DND-41 (cell line): ENCODE results near the gene LYST.
A peak's percentile ranks its signal among the peaks of the same experiment; 100 is the strongest.

Experiments
- ATAC-seq: fragments of 200-7000 bp; cut with Tn5 transposase; 3 replicates; pipeline ENCODE4 v1.9.1; 2021; ENCODE audit warnings: low read depth; ENCODE audit not compliant: insufficient read depth
- DNase-seq: peaks from one replicate; pipeline ENCODE4 v3.0.0-alpha.2; 2020
- H2AFZ ChIP-seq: 2 replicates; pipeline ENCODE4 v1.6.0; 2012; ENCODE audit warnings: low read depth, low read length
- H3K27ac ChIP-seq: 2 replicates; pipeline ENCODE4 v1.5.1; 2012; ENCODE audit warnings: low read length, inconsistent platforms
- H3K27me3 ChIP-seq: fragments of 200-600 bp; sonication (generic); 2 replicates; pipeline ENCODE4 v1.6.0; 2012; ENCODE audit warnings: low read length, mild to moderate bottlenecking, inconsistent platforms; ENCODE audit not compliant: insufficient read depth, poor library complexity
- H3K36me3 ChIP-seq: 2 replicates; pipeline ENCODE4 v1.5.1; 2012; ENCODE audit warnings: low read length, inconsistent platforms; ENCODE audit not compliant: insufficient read depth
- H3K4me1 ChIP-seq: 2 replicates; pipeline ENCODE4 v1.5.1; 2012; ENCODE audit warnings: mild to moderate bottlenecking, low read length; ENCODE audit not compliant: insufficient read depth
- H3K4me2 ChIP-seq: 2 replicates; pipeline ENCODE4 v1.6.0; 2012; ENCODE audit warnings: mild to moderate bottlenecking, moderate library complexity, low read length, inconsistent platforms; ENCODE audit not compliant: insufficient read depth
- H3K4me3 ChIP-seq, 2 experiments: fragments of 200-600 bp in 1 of 2; shearing (Covaris generic) in 1 of 2; 2 replicates each; pipeline ENCODE4 v1.5.1; 2012 to 2016; ENCODE audit warnings: inconsistent platforms in 2 of 2, low read length in 2 of 2, mild to moderate bottlenecking in 2 of 2, low read depth in 1 of 2, moderate library complexity in 1 of 2
- H3K79me2 ChIP-seq: 2 replicates; pipeline ENCODE4 v1.6.0; 2012; ENCODE audit warnings: low read length, inconsistent platforms; ENCODE audit not compliant: insufficient read depth
- H3K9ac ChIP-seq: 2 replicates; pipeline ENCODE4 v1.6.0; 2012; ENCODE audit warnings: low read depth, mild to moderate bottlenecking, inconsistent platforms, low read length, moderate library complexity
- H3K9me3 ChIP-seq: 2 replicates; pipeline ENCODE4 v1.5.1; 2012; ENCODE audit warnings: low read length, moderate library complexity, mild to moderate bottlenecking, inconsistent platforms; ENCODE audit not compliant: insufficient read depth, severe bottlenecking
- H4K20me1 ChIP-seq: 2 replicates; pipeline ENCODE4 v1.6.0; 2012; ENCODE audit warnings: low read length; ENCODE audit not compliant: insufficient read depth
- EZH2 ChIP-seq: IDR thresholded peaks from 3 replicates; pipeline ENCODE4 v1.6.1; 2012; ENCODE audit warnings: borderline replicate concordance, low read depth, mild to moderate bottlenecking, moderate library complexity, low read length, inconsistent platforms; ENCODE audit not compliant: severe bottlenecking
- TF ChIP-seq, protein P1 (sequence below): IDR thresholded peaks from 2 replicates; pipeline ENCODE4 v1.5.1; 2012; ENCODE audit warnings: borderline replicate concordance, low read length, moderate library complexity, mild to moderate bottlenecking; ENCODE audit not compliant: poor library complexity, severe bottlenecking; ENCODE audit errors: extremely low read depth

LYST gene

DNA sequence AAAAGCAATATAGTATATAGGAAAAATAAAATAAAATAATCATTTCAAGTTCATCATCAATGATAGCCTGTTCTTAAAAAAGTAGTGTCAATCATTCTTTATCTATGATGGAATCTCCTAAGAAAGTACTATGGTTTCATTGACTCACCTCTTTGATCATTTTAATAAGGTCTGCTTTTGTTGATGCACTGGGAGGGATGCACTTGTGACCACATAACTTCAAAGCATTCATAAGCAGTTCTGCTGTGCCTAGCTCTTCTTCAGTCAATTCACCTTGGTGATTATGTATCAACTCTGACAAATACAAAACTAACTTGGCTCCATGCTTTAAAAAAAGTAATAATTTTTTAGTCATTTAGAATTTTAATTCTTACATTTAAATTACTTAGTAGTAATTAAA, 132.4 kb downstream of the LYST start:
- TF ChIP-seq, protein P1, sequence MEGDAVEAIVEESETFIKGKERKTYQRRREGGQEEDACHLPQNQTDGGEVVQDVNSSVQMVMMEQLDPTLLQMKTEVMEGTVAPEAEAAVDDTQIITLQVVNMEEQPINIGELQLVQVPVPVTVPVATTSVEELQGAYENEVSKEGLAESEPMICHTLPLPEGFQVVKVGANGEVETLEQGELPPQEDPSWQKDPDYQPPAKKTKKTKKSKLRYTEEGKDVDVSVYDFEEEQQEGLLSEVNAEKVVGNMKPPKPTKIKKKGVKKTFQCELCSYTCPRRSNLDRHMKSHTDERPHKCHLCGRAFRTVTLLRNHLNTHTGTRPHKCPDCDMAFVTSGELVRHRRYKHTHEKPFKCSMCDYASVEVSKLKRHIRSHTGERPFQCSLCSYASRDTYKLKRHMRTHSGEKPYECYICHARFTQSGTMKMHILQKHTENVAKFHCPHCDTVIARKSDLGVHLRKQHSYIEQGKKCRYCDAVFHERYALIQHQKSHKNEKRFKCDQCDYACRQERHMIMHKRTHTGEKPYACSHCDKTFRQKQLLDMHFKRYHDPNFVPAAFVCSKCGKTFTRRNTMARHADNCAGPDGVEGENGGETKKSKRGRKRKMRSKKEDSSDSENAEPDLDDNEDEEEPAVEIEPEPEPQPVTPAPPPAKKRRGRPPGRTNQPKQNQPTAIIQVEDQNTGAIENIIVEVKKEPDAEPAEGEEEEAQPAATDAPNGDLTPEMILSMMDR = no peak
- TF ChIP-seq EZH2 = no peak
- Histone ChIP-seq H3K4me1 (no peaks in the 10 kb centered on the region), H3K79me2 (no peaks in the 10 kb centered on the region), H3K9ac (no peak overlapping the region), H2AFZ (no peak overlapping the region), H3K36me3 (no peaks in the 10 kb centered on the region), H3K27me3 (no peaks in the 10 kb centered on the region), H3K9me3 (no peaks in the 10 kb centered on the region), H3K4me3 (no peak overlapping the region), H4K20me1 (no peaks in the 10 kb centered on the region), H3K27ac (no peak overlapping the region), H3K4me2 (no peak overlapping the region)
- peak; percentile 85 for ATAC-seq
- peak; percentile 9 for DNase-seq

DNA sequence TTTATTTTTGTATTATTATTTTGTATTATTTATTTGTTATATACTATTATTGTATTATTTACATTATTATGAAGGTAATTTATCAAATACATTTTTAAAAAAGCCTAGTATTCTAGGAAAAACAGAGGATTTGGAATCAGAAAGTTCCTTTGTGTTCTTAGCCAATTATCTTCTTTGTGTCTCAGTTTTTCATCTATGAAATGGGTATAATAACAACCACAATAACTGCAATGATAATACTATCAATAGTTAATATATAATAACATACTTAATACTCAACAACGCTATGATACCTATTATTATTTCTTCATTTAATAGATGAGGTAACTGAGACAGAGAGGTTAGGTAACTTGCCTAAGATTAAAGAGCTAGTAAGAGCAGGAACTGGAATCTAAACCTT, 136.7 kb downstream of the LYST start:
- Histone ChIP-seq H4K20me1 (no peaks in the 10 kb centered on the region), H3K36me3 (no peaks in the 10 kb centered on the region), H2AFZ (no peak overlapping the region), H3K27ac (no peak overlapping the region), H3K4me3 (no peak overlapping the region), H3K9me3 (no peaks in the 10 kb centered on the region), H3K79me2 (no peaks in the 10 kb centered on the region), H3K4me2 (no peak overlapping the region), H3K4me1 (no peaks in the 10 kb centered on the region), H3K9ac (no peak overlapping the region), H3K27me3 (no peaks in the 10 kb centered on the region)
- TF ChIP-seq, protein P1 = no peak
- TF ChIP-seq EZH2 = no peak
- ATAC-seq = no peak
- DNase-seq = no peak

DNA sequence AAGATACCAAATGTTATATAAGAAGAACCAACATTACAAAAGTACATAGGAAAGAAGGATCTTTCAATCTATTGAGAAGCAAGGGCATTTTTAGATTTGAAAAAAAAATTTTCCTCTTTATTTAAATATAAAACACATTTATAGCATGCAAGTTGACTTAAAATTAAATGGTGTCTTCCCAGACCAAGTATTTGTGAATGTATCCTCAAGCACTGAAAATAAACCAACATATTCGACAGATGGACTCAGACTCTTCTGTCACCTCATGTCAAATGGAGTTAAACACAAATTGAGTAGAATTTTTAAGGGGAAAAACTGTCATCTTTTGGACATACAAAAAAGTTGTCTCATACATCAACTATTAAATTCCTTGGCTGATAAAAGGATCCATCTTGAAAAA, 140.1 kb downstream of the LYST start:
- H3K4me1 ChIP-seq = no peaks in the 10 kb centered on the region
- H3K9ac ChIP-seq = no peak overlapping the region
- H3K9me3 ChIP-seq = no peaks in the 10 kb centered on the region
- no peak overlapping the region for H3K4me3 ChIP-seq
- DNase-seq = no peak
- no peaks in the 10 kb centered on the region for H3K79me2 ChIP-seq
- no peak overlapping the region for H3K4me2 ChIP-seq
- H3K27ac ChIP-seq = no peak overlapping the region
- no peaks in the 10 kb centered on the region for H3K36me3 ChIP-seq
- H4K20me1 ChIP-seq = no peaks in the 10 kb centered on the region
- H3K27me3 ChIP-seq = no peaks in the 10 kb centered on the region
- ATAC-seq = no peak
- no peak overlapping the region for H2AFZ ChIP-seq
- TF ChIP-seq EZH2 = no peak
- TF ChIP-seq, protein P1 = no peak

DNA sequence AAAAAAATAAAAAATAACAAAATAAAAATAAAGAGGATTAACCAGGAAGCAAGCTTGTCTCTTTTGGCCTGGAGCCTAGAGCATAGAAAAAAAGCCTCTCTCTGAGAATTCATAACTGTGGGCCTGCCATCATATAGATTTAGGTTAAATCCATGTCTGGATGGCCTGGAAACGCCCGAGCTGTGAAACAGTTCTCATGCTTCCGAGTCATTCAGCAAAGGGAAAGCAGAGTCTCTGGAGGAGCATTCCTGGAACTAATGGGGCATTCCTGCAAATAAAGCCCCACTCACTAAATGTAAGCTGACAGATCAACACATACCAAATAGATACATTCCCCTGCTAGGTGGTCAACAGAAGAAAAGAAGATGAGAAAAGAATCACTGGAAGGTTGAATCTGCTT, 141.3 kb downstream of the LYST start:
- H3K27ac ChIP-seq = no peak overlapping the region
- no peaks in the 10 kb centered on the region for H3K27me3 ChIP-seq
- no peak for ATAC-seq
- no peaks in the 10 kb centered on the region for H3K4me1 ChIP-seq
- H3K9me3 ChIP-seq = no peaks in the 10 kb centered on the region
- no peak for TF ChIP-seq EZH2
- TF ChIP-seq, protein P1 = no peak
- no peaks in the 10 kb centered on the region for H4K20me1 ChIP-seq
- H2AFZ ChIP-seq = no peak overlapping the region
- H3K4me2 ChIP-seq = no peak overlapping the region
- DNase-seq = no peak
- no peaks in the 10 kb centered on the region for H3K79me2 ChIP-seq
- H3K36me3 ChIP-seq = no peaks in the 10 kb centered on the region
- H3K4me3 ChIP-seq = no peak overlapping the region
- no peak overlapping the region for H3K9ac ChIP-seq
